GM23338 (cell line): ENCODE results near the gene ZNF71. TPM values are rescaled to one million over a fixed set of nuclear protein-coding genes. Genes with fewer than 3 reads are reported as not detected.

Source experiments
- ATAC-seq: fragments of 200-7000 bp; cut with Tn5 transposase; 3 replicates; pipeline ENCODE4 v1.9.1; 2020
- DNase-seq: peaks from one replicate; pipeline ENCODE4 v3.0.0-alpha.2; 2015; ENCODE audit warnings: low spot score
- H2AFZ ChIP-seq: fragments of 200-600 bp; sonication (generic); 2 replicates; pipeline ENCODE4 v1.8.0; 2016; ENCODE audit warnings: antibody characterized with exemption, mild to moderate bottlenecking, moderate library complexity
- H3F3A ChIP-seq: fragments of 200-600 bp; sonication (generic); replicated peaks from 2 replicates; pipeline ENCODE4 v1.8.0; 2017; ENCODE audit warnings: antibody characterized with exemption, mixed run types, low read depth
- H3K27ac ChIP-seq: fragments of 200-600 bp; sonication (generic); 2 replicates; pipeline ENCODE4 v1.6.1; 2016; ENCODE audit warnings: low read depth
- H3K27me3 ChIP-seq: fragments of 200-600 bp; sonication (generic); 2 replicates; pipeline ENCODE4 v1.8.0; 2016; ENCODE audit warnings: mild to moderate bottlenecking, mixed run types, moderate library complexity; ENCODE audit not compliant: insufficient read depth
- H3K36me3 ChIP-seq: fragments of 200-600 bp; sonication (generic); 2 replicates; pipeline ENCODE4 v1.8.0; 2016; ENCODE audit warnings: mild to moderate bottlenecking; ENCODE audit not compliant: insufficient read depth
- H3K4me1 ChIP-seq: fragments of 200-600 bp; sonication (generic); 2 replicates; pipeline ENCODE4 v1.8.0; 2016; ENCODE audit warnings: mild to moderate bottlenecking, moderate library complexity; ENCODE audit not compliant: insufficient read depth
- H3K4me2 ChIP-seq: fragments of 200-600 bp; sonication (generic); 2 replicates; pipeline ENCODE4 v1.7.1; 2017; ENCODE audit warnings: mixed run types
- H3K4me3 ChIP-seq: fragments of 200-600 bp; sonication (generic); 2 replicates; pipeline ENCODE4 v1.6.1; 2016; ENCODE audit warnings: mixed run types
- H3K79me2 ChIP-seq: fragments of 200-600 bp; sonication (generic); replicated peaks from 2 replicates; pipeline ENCODE4 v1.8.0; 2017; ENCODE audit warnings: mild to moderate bottlenecking; ENCODE audit not compliant: insufficient read depth
- H3K9me2 ChIP-seq: fragments of 200-600 bp; sonication (generic); 2 replicates; pipeline ENCODE4 v1.8.0; 2017; ENCODE audit not compliant: insufficient read depth
- H4K20me1 ChIP-seq: fragments of 200-600 bp; sonication (generic); replicated peaks from 2 replicates; pipeline ENCODE4 v1.8.0; 2017; ENCODE audit warnings: mild to moderate bottlenecking; ENCODE audit not compliant: insufficient read depth
- H3K27ac Mint-ChIP-seq: 2 replicates; pipeline ENCODE4 v1.8.0; 2020; ENCODE audit warnings: inconsistent platforms, mild to moderate bottlenecking, moderate library complexity, mixed read lengths
- H3K27me3 Mint-ChIP-seq: 3 replicates; pipeline ENCODE4 v1.8.0; 2022; ENCODE audit warnings: low read depth, mild to moderate bottlenecking, moderate library complexity, mixed read lengths, inconsistent platforms; ENCODE audit not compliant: insufficient read depth, poor library complexity
- H3K36me3 Mint-ChIP-seq: 3 replicates; pipeline ENCODE4 v1.8.0; 2021; ENCODE audit warnings: low read depth, mild to moderate bottlenecking, inconsistent platforms, moderate library complexity, mixed read lengths
- H3K4me1 Mint-ChIP-seq: 3 replicates; pipeline ENCODE4 v1.8.0; 2020; ENCODE audit warnings: mild to moderate bottlenecking, inconsistent platforms, mixed read lengths
- H3K4me3 Mint-ChIP-seq: 3 replicates; pipeline ENCODE4 v1.8.0; 2021; ENCODE audit warnings: moderate library complexity, mild to moderate bottlenecking, inconsistent platforms, mixed read lengths
- H3K9me3 Mint-ChIP-seq: 3 replicates; pipeline ENCODE4 v1.8.0; 2020; ENCODE audit warnings: moderate library complexity, mild to moderate bottlenecking, inconsistent platforms, mixed read lengths
- CTCF ChIP-seq, 2 experiments: fragments of 200-600 bp in 1 of 2; sonication (generic) in 1 of 2; conservative IDR thresholded peaks; 2 replicates each; pipeline versions ENCODE4 v1.5.1 to v1.6.1; 2016 to 2017; ENCODE audit warnings: antibody characterized with exemption in 2 of 2, low read depth in 2 of 2, mild to moderate bottlenecking in 2 of 2, moderate library complexity in 1 of 2
- EZH2 ChIP-seq: fragments of 200-600 bp; sonication (generic); IDR thresholded peaks from one replicate; pipeline ENCODE4 v1.8.0; 2017; ENCODE audit warnings: antibody characterized with exemption, mild to moderate bottlenecking, low read depth; ENCODE audit not compliant: unreplicated experiment
- JUNB ChIP-seq: IDR thresholded peaks from one replicate; pipeline ENCODE4 v1.6.1; 2016; ENCODE audit warnings: antibody characterized with exemption; ENCODE audit not compliant: unreplicated experiment
- NANOG ChIP-seq: IDR thresholded peaks from 2 replicates; pipeline ENCODE4 v1.6.1; 2016; ENCODE audit warnings: antibody characterized with exemption, borderline replicate concordance
- ZNF114 ChIP-seq: fragments of 250-450 bp; sonication (Bioruptor Pico); IDR thresholded peaks from 2 replicates; pipeline ENCODE4 v1.5.0; 2020; ENCODE audit warnings: mild to moderate bottlenecking, moderate library complexity
- ZNF331 ChIP-seq: fragments of 250-450 bp; sonication (Bioruptor Pico); IDR thresholded peaks from 2 replicates; pipeline ENCODE4 v1.5.0; 2020; ENCODE audit warnings: low read depth, mild to moderate bottlenecking, moderate library complexity
- ZNF462 ChIP-seq: fragments of 250-450 bp; sonication (Bioruptor Pico); IDR thresholded peaks from 2 replicates; pipeline ENCODE4 v1.5.0; 2020; ENCODE audit warnings: mild to moderate bottlenecking, moderate library complexity
- polyA plus RNA-seq: library from polyadenylated mRNA; unstranded; fragments of >200 nt; fragmentation: Nextera tagmentation; extraction: Ambion mirVana; gene quantifications from 2 replicates; pipeline ENCODE4 v1.2.1, GENCODE V29; 2016
- total RNA-seq: library from RNA; depleted of rRNA; stranded (reverse); fragments of >200 nt; shearing (Covaris generic); gene quantifications from 2 replicates; pipeline ENCODE4 v1.2.3, GENCODE V29; 2014

ZNF71 gene
- total and polyA plus RNA-seq, 2 experiments from 2014 or later: 4.7 to 13.2 TPM

- H3K27me3 Mint-ChIP-seq: no peaks in the 10 kb centered on the region
- TF ChIP-seq CTCF (conservative IDR thresholded peaks at IDR 0.05; ENCODE audit: low read depth in 2 of 2): no peak
- no peak for TF ChIP-seq JUNB
- TF ChIP-seq ZNF114 (CRISPR knock-in tag): no peak
- no peak for TF ChIP-seq EZH2
- TF ChIP-seq ZNF331 (CRISPR knock-in tag): no peak
- no peak for TF ChIP-seq ZNF462 (CRISPR knock-in tag)
- TF ChIP-seq NANOG: no peak
- ATAC-seq (no peak), DNase-seq (no peak)
- no peaks in the 10 kb centered on the region for H3K27me3 ChIP-seq
- peaks cover 73% of the 10 kb centered on the region for H3K36me3 ChIP-seq
- no peak overlapping the region for H3K27ac Mint-ChIP-seq
- no peaks in the 10 kb centered on the region for H3K4me1 Mint-ChIP-seq
- H4K20me1 ChIP-seq: no peaks in the 10 kb centered on the region
- H2AFZ ChIP-seq: no peak overlapping the region
- H3K4me1 ChIP-seq: no peaks in the 10 kb centered on the region
- no peak overlapping the region for H3K4me2 ChIP-seq
- H3K79me2 ChIP-seq: no peaks in the 10 kb centered on the region
- H3K9me2 ChIP-seq: no peaks in the 10 kb centered on the region
- no peak overlapping the region for H3K4me3 ChIP-seq
- H3K9me3 Mint-ChIP-seq: peaks cover 98% of the 10 kb centered on the region
- H3K4me3 Mint-ChIP-seq: no peak overlapping the region
- H3K27ac ChIP-seq: no peak overlapping the region
- no peaks in the 10 kb centered on the region for H3F3A ChIP-seq
- peaks cover 89% of the 10 kb centered on the region for H3K36me3 Mint-ChIP-seq
Measured at GRCh38 chr19:56577719-56578602, 17.1 kb upstream of the ZNF71 start.
